G401.6 (cell line): ENCODE measurements around the gene COG4.
A peak's percentile ranks its signal among the peaks of the same experiment; 100 is the strongest.
"Not testable (repeated sequence)": the region's sequence is repeated elsewhere in the genome, so short reads cannot be mapped to it uniquely, and the experiment has no call there.

Experiments used
- FAIRE-seq: peaks from 2 replicates; lab custom pipeline; 2012; peaks lifted over from hg19 to GRCh38; lab: Jason Lieb, UNC

The COG4 gene

DNA sequence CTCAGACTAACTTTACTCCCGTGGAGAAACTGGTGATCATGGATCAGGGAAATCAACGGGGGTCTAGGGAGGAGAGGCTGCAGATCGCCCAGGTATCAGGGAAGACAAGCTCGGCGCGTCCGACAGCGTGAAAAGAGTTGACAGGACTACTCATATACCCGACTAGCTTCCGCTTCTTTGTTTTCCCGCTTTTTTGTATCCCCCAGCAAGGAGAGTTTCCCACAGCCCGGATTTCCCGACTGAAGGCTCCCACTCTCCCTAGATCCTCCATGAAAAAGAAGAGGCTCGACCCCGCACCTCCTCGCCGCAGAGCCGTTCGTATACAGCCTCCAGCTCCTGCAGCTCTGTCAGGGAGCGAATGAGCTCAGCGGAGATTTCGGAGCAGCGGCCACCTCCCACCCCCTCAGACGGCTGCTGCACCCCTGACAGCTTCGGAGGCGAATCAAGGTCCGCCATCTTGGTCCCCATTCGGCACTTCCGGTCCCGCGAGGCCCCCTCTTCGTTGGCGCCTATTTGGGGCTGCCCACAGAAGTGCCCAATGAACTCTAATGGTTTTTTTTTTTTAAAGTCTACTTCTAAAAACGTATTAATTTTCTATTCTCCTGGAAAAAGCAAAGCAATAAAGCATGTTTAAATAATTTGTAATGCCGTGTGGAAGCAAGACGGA lies at the start of gene COG4:
COG4 (minus strand) TSS at position 479 of the 667 bp plus-strand sequence; CDS start at position 468, 11 bp downstream.
- FAIRE-seq, result peak; percentile 92

DNA sequence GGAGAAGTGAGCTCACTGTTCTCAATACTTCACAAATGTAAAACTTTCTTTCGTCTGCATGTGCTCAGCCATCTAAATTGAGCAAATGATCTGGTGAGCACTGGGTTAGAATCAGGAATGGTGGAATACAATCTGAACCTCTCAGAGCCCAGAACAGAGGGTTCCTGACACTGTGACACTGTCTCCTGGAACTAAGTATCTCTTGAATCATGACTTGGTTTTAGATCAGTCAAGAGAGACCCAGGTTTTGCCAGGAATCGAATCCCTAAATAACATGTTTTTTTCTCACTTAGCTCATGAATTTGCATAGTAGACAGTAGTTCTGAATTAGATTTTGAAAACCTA lies 49.5 kb upstream of the COG4 start:
- FAIRE-seq, result no peak

DNA sequence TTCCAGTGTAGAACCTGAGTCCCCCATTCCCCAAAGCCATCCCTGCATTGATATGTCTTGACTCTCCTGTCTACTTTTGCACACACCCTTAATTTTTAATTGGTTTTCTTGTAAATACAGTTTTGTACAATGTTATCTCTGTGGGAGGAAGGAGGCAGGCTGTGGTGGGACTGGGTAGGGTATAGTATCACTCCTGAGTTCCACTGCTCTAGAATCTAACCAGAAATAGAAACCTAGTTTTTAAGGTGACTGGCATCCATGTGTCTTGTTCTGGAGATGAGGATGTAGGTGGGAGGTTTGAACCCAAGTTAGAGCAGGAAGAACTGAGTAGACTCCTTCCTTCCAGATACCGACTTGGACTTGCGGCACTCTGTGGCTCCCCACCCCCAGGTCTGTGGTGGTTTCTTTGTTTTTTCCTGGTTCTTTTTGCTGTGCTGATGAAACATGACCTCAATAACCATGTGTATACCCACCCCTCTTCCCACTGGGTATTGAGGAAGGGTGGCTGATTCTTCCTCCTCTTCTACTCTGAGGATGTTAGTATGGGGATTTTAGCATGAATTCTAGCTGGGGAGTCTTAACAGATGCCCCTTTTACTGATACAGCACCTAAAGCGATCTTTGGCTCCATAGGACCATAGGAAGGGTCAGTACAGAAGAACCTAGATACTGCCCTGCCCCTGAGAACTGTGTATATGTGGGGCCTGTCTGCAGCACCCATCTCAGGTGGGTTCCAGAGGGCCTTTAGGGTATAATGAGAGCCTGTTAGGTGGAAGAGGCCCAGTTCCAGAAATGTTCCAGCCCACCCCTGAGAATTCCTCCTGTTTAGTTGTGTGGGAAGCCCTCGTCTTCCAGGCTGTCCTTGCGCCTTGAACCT lies 48.9 kb upstream of the COG4 start:
- FAIRE-seq, result no peak

DNA sequence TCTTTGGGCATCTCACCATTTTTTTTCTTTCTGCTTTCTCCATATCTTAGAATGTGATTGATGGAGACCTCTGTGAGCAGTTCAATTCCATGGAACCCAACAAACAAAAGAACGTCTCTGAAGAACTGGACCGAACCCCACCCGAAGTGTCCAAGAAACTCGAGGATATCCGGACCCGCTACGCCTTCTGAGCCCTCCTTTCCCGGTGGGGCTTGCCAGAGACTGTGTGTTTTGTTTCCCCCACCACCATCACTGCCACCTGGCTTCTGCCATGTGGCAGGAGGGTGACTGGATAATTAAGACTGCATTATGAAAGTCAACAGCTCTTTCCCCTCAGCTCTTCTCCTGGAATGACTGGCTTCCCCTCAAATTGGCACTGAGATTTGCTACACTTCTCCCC lies 48.3 kb upstream of the COG4 start:
- FAIRE-seq, result no peak

DNA sequence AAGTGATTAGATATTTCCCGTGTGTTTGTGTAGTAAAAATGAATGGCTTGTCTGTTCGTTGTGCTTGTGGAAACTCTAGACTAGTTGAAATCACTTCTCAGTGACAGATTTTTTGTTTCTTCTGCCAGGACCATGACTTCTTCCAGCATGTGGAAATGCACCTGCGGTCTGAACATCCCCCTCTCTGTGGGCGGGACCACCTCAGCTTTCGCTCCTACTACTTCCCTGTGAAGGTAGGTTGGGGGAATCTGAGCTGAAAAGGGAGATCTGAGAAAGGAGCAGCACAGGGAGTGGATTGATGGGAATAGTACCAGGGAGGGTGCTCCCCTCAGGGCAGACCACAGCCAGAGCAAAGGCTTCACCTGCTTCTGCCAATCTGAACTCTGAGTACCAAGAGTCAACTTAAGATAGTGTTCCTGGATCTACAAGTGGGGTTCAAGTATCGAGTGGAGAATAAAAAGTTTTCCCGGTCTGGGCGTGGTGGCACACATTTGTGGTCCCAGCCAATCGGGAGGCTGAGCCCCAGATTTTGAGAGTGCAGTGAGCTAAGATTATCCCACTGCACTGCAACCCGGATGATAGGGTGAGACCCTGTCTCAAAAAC lies 47.7 kb upstream of the COG4 start:
- no peak for FAIRE-seq

DNA sequence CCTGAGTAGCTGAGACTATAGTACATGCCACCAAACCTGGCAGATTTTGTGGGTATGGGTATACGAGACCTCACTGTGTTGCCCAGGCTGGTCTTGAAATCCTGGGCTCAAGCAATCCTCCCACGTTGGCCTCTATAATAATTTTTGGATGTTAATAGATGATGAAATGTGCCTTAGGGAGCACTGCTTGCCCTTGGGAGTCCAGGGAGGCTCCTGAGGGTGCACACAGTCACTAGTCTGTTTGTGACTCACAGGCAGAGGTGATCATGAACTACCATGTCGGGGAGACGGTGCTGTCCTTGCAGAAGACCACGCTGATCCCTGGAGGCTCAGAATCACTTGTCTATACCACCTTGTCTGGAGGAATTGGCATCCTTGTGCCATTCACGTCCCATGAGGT lies 46.4 kb upstream of the COG4 start:
- no peak for FAIRE-seq

DNA sequence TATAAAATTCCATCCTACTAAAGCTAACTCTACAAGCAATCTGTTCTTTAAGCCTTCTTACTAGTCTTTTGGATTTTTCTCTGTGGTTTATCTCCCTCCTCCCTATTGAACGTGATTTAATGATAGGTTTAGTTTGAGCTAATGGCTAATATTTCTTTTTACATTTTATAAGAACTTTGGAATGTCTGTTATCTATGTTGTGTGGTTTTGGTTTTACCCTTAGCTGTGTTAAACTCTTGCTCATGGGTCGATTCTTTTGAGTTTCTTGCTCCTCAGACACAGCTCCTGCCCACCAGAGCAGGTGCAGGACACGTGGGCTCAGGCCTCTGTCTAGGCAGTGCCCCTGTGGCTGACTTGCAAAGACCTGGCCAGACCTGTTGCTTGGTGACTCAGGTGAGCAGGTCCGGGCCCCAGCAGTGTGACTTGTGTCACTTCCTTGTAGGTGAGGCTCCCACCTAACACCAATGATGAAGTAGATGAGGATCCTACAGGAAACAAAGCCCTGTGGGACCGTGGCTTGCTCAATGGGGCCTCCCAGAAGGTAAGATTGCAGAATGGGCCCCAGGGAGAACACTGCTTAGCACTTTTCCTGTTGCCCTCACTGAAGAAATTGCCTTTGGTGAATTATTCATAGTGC lies 45.4 kb upstream of the COG4 start:
- no peak for FAIRE-seq

DNA sequence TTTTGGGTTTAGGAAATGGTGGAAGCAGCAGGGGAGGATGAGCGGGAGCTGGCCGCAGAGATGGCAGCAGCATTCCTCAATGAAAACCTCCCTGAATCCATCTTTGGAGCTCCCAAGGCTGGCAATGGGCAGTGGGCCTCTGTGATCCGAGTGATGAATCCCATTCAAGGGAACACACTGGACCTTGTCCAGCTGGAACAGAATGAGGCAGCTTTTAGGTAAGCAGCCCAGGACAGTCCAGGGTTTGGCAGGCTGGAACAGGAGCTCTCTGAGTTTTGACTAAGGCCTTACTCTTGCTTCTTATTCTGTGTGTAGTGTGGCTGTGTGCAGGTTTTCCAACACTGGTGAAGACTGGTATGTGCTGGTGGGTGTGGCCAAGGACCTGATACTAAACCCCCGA lies 41.7 kb upstream of the COG4 start:
- no peak for FAIRE-seq

DNA sequence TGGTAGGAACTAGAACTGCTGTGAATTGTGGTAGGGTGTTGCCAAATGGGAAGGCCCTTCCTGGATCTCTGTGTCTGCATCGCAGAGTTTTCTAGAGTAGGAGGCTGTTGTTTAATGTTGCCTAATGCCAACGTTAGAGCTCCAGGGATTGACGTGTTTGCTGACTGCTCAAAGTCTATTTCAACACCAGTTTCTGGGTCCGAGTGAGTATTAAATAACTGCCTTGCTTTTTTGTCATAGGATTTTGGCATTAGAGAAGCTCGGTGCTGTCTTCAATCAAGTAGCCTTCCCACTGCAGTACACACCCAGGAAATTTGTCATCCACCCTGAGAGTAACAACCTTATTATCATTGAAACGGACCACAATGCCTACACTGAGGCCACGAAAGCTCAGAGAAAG lies 40.3 kb upstream of the COG4 start:
- FAIRE-seq, result no peak

DNA sequence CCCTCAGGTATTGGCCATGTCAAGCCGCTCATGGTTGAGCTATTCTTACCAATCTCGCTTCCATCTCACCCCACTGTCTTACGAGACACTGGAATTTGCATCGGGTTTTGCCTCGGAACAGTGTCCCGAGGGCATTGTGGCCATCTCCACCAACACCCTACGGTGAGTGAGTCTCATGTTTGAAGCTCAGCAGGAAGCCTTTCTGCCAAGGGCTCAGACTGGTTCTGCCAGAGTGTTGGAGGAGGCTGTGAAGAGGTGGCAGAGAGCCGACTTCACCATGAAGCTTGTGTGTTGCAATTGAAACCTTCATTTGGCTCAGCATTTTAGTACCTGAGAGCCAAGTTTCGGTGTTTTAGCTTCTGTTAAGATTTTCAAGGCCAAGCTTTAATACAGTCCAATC lies 38.3 kb upstream of the COG4 start:
- no peak for FAIRE-seq

DNA sequence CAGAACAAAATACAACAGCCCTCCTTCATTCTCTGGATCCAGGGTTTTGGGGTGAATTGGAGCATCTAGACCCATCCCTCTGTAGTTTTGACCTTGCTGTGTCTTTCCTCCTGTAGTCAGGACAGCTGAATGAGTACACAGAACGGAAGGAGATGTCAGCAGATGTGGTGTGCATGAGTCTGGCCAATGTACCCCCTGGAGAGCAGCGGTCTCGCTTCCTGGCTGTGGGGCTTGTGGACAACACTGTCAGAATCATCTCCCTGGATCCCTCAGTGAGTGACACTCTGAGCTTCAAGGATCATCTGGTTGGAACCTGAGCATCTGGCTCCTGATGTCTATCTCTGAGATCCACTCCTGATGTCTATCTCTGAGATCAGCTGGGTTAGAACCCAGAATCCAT lies 32.7 kb upstream of the COG4 start:
- no peak for FAIRE-seq

DNA sequence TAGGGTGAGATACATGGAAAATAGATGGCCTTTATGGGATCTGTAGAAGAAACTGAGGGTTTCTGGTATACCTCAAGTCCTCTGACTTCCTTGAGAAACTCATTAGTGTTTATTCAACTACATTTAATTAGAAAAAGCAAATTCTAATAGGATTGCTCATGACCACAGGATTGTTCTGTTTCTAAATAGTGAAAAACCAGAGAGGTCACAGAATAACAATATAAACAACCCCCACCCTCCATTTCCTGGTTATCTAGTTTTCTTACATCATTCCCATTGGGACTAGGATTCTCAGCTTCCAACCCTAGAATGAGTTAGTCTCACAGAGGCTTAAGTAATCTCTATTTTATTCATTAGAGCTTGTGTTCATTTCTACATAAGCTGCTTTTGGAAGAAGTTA lies 30.3 kb upstream of the COG4 start:
- FAIRE-seq, result no peak

DNA sequence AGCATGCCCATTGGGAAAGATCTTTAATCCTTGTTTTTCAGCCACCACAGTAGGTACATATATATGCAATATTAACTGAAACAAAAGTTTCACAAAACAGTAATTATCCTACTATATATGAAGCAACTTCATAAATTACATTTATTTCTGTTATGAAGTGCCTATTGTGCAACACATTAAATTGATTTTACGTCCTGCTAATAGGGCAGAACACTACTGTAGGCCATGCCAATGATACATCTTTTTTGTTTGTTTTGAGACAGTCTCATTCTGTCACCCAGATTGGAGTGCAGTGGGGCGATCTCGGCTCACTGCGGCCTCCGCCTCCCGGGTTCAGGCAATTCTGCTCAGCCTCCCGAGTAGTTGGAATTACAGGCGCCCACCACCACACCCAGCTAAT lies 29.3 kb upstream of the COG4 start:
- no peak for FAIRE-seq

DNA sequence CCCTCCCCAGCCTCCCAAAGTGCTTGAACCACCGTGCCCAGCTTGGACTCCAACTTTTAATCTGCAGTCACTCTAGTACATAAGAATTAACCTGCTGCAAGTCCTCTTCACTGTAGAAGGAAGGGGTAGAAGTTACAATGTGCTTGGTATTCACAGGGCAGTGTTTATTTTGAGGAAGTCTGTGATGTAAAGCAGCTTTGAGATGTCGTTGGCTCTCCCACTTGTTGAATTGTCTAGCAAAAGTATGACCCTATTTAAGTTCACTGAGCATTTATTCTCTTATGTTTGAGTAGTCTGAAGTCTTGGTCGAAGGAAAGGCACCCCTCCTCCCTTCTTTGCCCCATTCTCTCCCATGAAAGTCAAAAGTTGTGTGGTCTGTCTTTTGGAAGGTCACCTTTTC lies 28.4 kb upstream of the COG4 start:
- no peak for FAIRE-seq

DNA sequence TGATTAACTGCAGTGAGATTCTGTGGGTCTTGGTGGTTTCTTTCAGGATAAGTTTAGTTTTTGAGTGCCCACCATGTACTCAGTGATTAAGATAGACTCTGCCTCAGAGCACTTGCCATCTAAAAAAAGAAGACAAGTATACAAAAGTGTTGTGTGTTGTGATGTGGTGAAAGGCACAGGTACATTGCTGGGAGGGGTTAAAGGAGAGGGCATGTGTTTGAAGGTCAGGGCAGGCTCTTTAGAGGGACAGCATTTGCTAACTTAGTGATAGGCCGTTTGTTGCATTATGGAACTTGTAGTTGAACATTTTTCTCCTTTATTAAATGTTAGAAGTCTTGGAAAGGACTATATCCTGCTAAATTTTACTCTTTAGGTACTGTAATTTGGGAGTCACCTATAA lies 26.7 kb upstream of the COG4 start:
- FAIRE-seq, result no peak

DNA sequence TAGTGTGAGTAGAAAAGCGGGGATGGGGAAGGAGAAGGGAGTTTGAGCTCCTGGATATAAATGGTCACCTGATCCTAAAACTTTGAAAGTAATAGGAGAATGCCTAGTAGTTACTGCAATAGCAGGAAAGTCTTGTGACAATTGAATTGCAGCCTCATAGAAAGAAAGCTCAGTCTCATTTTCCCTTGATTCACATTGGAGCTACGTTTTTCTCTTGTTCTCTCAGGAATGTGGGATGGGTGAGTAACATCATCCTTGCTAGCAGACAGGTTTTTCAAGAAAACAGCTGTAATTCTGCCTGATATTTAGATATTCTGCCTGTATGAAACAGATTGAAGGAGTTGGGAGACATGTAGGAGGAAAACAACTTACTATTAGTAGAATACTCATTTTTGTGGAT lies 25.6 kb upstream of the COG4 start:
- no peak for FAIRE-seq

DNA sequence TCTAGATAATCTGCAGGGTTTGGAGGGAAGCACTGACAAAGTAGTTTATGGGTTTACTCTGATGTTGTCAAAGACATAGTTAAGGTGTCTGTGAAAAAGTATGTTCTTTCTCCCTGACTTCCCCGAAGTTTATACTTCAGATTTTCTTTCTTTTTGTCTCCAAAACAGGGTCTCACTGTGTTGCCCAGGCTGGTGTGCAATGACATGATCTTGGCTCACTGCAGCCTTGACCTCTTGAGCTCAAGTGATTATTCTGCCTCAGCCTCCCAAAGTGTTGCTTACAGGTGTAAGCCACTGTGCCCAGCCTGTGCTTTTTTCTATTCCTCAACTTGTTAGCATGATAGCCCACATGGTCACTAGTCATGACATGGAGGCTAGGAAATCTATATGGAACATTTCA lies 21.2 kb upstream of the COG4 start:
- FAIRE-seq, result no peak

DNA sequence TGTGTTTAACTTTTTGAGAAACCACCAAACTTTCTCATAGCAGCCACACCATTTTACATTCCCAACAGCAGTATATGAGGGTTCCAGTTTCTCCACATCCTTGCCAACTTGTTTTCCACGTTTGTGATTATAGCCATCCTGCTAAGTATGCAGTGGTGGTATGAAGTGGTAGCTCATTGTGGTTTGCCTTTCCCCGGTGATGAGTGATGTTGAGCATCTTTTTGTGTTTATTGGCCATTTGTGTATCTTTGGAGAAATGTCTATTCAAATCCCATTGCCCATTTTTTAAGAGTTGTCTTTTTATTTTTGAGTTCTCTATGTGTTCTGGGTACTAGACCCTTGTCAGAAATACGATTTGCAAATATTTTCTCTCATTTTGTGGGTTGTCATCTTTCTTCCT lies 17.6 kb upstream of the COG4 start:
- FAIRE-seq, result no peak

DNA sequence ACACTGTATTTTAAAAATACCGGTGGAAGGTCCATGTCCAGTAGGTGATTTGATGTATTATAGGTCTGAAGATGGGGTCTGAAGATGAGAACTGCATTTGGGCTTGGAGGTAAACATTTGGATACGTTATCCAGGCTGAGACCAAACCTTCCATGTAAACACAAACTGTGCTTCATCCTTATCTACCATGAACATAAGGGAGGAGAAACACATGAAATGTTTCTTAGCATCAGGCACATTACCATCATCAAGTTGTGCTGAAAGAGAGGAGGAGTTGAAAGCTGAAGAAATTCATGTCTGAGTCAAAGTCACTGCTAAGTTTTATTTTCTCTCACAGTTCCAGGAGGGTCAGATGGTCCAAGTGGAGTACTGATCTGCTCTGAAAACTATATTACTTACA lies 11.6 kb upstream of the COG4 start:
- no peak for FAIRE-seq

DNA sequence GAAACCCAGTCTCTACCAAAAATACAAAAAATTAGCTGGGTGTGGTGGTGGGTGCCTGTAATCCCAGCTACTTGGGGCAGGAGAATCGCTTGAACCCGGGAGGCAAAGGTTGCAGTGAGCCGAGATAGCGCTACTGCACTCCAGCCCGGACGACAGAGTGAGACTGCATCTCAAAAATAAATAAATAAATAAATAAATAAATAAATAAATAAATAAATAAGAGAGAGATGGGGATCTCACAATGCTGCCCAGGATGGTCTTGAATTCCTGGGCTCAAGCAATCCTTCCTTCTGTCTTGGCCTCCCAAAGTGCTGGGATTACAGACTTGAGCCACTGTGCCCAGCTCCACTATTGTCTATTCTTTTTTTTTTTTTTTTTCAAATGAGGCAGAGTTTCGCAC lies 6.6 kb upstream of the COG4 start:
- not testable (repeated sequence) for FAIRE-seq

DNA sequence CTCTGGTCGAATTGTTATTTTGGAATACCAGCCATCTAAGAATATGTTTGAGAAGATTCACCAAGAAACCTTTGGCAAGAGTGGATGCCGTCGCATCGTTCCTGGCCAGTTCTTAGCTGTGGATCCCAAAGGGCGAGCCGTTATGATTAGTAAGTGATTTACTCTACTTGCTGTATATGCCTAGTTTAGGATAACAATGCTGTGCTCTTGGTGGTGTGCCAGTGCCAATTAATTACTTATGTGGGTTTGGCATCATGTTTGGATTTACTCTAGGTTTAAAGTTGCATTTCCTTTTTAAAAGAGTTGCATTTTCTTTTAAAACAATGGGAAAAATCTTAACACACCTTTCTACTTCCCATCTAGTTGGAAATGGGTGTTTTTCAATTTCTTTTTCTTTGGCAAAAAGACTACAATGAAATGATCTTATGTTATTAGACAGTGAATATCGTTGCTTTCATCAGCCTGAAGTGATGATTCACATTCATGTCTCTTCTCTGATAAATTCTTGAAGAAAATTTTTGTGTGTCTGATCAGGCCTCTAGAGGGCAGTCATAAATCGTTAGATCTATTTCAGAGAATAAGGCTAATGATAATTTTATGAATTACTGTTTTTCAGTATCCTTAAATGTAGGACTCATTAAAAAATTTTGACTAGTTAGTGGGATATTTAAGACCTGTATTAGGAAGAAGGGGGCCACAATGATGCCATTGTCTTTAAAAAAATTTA lies 5.9 kb upstream of the COG4 start:
- no peak for FAIRE-seq

DNA sequence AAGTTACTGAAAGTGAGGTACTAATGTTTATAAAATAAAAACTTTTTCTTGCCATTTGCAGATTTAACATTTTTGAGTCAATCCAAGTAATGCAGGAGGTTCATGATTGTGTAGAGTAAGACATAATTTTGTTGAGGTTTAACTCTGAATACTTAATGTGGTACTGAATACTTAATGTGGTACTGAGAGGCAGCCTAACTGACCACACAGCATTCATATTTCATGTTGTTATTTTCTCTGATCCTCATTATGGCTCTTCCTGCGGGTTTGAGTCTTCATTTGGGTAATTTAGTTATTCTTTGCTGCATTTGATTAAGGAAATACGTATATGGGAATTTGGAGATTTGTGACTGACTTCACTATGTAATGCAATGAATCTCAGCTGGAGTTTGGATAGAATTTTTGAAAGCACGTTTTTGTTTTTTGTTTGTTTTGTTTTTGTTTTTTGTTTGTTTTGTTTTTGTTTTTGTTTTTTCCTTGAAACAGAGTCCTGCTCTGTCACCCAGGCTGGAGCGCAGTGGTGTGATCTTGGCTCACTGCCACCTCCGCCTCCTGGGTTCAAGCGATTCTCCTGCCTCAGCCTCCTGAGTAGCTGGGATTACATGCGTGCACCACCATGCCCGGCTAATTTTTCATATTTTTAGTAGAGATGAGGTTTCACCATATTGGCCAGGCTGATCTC lies 4.1 kb upstream of the COG4 start:
- FAIRE-seq, result no peak
